ENCODE data around the gene ONECUT1. TPM values are rescaled to one million over a fixed set of nuclear protein-coding genes. Genes with fewer than 3 reads are reported as not detected.

Gene ONECUT1
- total RNA-seq, 1 donor: not detected

DNA sequence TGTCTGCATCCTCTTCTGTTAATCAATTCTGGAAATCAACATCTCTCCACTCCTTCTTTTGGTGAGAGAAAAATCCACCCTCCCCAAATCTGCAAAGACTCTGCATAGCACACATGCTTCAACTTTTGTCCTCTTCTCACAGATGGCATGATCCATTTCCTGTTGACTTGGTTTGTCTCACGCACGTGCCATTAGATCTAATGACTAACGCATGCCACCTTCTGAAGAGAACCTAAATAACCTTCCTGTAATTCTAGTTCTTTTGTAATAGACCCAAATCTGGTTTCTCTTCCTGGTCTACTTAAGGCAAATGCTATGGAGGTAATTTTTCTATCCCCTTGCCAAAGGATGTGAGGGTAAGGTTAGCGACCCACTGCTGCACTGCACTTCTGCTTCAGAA is 60.0 kb downstream of the ONECUT1 start:
- DNase-seq (ENCODE audit: low read depth): peak; percentile 19
- H3K4me3 ChIP-seq (ENCODE audit: low read depth, low read length): no peak overlapping the region
- TF ChIP-seq, protein P1, sequence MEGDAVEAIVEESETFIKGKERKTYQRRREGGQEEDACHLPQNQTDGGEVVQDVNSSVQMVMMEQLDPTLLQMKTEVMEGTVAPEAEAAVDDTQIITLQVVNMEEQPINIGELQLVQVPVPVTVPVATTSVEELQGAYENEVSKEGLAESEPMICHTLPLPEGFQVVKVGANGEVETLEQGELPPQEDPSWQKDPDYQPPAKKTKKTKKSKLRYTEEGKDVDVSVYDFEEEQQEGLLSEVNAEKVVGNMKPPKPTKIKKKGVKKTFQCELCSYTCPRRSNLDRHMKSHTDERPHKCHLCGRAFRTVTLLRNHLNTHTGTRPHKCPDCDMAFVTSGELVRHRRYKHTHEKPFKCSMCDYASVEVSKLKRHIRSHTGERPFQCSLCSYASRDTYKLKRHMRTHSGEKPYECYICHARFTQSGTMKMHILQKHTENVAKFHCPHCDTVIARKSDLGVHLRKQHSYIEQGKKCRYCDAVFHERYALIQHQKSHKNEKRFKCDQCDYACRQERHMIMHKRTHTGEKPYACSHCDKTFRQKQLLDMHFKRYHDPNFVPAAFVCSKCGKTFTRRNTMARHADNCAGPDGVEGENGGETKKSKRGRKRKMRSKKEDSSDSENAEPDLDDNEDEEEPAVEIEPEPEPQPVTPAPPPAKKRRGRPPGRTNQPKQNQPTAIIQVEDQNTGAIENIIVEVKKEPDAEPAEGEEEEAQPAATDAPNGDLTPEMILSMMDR (IDR thresholded peaks at IDR 0.05; ENCODE audit: insufficient read depth, low read length): no peak

DNA sequence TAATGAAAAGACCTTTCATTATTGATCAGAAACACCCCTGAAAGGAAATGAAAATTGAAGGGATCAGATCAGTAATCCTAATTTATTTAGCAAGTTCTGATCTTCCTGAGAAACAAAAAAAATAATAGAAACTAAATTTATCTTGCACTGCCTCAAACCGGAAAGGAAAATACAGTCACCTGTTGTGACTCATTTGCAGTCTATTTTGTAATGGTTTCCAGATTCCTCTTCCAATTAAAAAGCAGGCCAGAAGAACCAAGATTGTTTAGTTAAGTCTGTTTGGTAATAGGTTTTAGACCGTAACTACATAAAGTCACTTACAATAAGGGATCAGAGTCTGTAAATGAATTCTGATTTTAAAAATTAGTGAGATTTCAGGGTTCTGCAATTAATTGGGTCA is 61.2 kb downstream of the ONECUT1 start:
- TF ChIP-seq, protein P1 (IDR thresholded peaks at IDR 0.05; ENCODE audit: insufficient read depth, low read length): no peak
- H3K4me3 ChIP-seq (ENCODE audit: low read depth, low read length): no peak overlapping the region
- DNase-seq (ENCODE audit: low read depth): peak; percentile 66

DNA sequence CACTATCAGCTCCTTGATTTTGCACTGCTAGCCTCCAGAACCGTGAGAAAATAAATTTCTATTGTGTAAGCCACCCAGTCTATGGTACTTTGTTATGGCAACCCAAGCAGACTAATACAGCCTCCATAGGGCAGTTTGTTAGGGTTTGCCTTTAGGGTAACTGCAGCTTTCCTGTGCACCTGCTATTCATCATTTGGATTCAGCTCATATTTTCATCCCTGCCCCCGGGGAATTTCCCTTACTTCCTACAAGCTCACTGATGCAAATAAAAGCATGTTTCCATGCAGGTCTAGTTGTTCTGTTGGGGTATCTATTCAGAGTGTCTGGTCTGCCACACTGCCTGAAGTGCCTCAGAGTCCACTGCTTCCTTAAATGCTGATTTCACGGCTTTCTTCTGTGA is 62.3 kb downstream of the ONECUT1 start:
- TF ChIP-seq, protein P1 (IDR thresholded peaks at IDR 0.05; ENCODE audit: insufficient read depth, low read length): no peak
- H3K4me3 ChIP-seq (ENCODE audit: low read depth, low read length): no peak overlapping the region
- DNase-seq (ENCODE audit: low read depth): no peak

DNA sequence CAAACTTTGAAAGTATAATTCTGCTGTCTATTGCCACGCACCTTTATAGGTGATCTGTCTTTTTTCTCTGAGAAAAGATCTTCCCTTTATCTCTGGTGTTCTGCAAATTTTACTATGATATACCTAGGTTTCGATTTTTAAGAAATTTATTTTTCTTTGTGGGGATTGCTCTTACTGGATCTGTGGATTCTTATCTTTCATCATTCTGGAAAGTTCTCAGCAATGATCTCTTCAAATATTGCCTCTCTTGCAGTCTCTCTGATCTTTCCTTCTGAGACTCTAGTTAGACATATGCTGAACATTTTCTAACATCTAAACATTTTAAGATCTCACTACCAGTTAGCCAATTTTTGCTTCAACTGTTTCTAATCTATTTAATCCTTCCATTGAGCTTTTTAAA is 63.9 kb downstream of the ONECUT1 start:
- TF ChIP-seq, protein P1 (IDR thresholded peaks at IDR 0.05; ENCODE audit: insufficient read depth, low read length): no peak
- no peak overlapping the region for H3K4me3 ChIP-seq (ENCODE audit: low read depth, low read length)
- no peak for DNase-seq (ENCODE audit: low read depth)

DNA sequence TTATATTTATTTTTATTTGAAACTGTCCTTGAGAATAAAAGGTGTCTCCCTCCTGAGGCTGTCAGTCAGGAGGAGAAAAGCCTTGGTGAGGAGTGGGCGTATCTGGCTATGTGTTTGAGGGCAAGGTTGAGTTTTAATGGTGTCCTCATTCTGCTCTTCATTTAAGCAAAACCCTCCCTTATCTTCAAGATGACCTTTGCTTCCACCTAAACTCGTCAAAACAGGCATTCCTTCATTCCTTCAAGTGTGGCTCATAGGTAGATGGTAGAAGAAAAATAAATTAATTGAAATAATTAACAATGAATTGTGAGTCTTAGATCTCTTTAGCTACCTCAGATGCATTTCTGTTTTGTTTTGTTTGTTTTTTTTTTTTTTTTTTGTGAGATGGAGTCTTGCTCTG is 71.6 kb downstream of the ONECUT1 start:
- DNase-seq (ENCODE audit: low read depth): no peak
- TF ChIP-seq, protein P1 (IDR thresholded peaks at IDR 0.05; ENCODE audit: insufficient read depth, low read length): no peak
- no peak overlapping the region for H3K4me3 ChIP-seq (ENCODE audit: low read depth, low read length)

DNA sequence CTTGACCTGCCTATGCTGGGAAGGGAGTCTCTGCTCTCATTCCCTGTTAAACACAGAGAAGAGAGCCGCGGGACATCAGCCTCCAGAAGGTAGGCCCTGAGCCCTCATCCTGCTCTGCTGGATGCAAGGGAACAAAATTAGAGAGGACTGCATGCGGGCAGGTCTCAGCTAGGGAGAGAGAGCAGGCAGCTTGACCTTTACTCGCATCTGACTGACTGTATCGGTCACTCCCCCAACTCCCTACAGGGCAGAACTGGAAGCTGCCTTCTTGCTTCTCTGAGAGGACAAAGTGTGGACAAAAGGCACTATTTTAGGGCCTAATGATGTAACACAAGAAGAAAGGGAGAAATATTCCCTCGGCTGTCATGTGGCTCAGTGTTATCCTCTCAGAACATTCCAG is 72.2 kb downstream of the ONECUT1 start:
- peak; percentile 25 for DNase-seq (ENCODE audit: low read depth)
- TF ChIP-seq, protein P1 (IDR thresholded peaks at IDR 0.05; ENCODE audit: insufficient read depth, low read length): no peak
- no peak overlapping the region for H3K4me3 ChIP-seq (ENCODE audit: low read depth, low read length)

DNA sequence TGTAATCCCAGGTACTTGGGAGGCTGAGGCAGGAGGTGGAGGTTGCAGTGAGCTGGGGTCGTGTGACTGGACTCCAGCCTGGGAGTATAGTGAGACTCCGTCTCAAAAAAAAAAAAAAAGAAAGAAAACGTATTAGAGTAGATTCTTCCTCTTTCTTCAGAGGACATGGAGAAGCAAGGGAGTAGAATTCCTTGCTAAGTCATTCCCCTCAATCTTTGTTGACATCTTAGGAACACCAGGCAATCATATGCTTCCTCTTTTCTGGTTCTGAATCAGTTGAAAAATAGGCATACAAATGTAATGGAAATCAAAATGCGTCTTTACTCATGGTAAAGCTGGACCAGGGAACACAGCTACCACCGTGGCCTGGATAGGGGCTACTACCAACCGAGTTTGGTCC is 72.7 kb downstream of the ONECUT1 start:
- TF ChIP-seq, protein P1 (IDR thresholded peaks at IDR 0.05; ENCODE audit: insufficient read depth, low read length): no peak
- no peak for DNase-seq (ENCODE audit: low read depth)
- no peak overlapping the region for H3K4me3 ChIP-seq (ENCODE audit: low read depth, low read length)
